GM23338 (cell line): ENCODE results near the gene LSM2. TPM values are rescaled to one million over a fixed set of nuclear protein-coding genes. Genes with fewer than 3 reads are reported as not detected.
A peak's percentile ranks its signal among the peaks of the same experiment; 100 is the strongest.

Source experiments
- ATAC-seq: fragments of 200-7000 bp; cut with Tn5 transposase; 3 replicates; pipeline ENCODE4 v1.9.1; 2020
- DNase-seq: peaks from one replicate; pipeline ENCODE4 v3.0.0-alpha.2; 2015; ENCODE audit warnings: low spot score
- H2AFZ ChIP-seq: fragments of 200-600 bp; sonication (generic); 2 replicates; pipeline ENCODE4 v1.8.0; 2016; ENCODE audit warnings: antibody characterized with exemption, mild to moderate bottlenecking, moderate library complexity
- H3F3A ChIP-seq: fragments of 200-600 bp; sonication (generic); replicated peaks from 2 replicates; pipeline ENCODE4 v1.8.0; 2017; ENCODE audit warnings: antibody characterized with exemption, mixed run types, low read depth
- H3K27ac ChIP-seq: fragments of 200-600 bp; sonication (generic); 2 replicates; pipeline ENCODE4 v1.6.1; 2016; ENCODE audit warnings: low read depth
- H3K27me3 ChIP-seq: fragments of 200-600 bp; sonication (generic); 2 replicates; pipeline ENCODE4 v1.8.0; 2016; ENCODE audit warnings: mild to moderate bottlenecking, mixed run types, moderate library complexity; ENCODE audit not compliant: insufficient read depth
- H3K36me3 ChIP-seq: fragments of 200-600 bp; sonication (generic); 2 replicates; pipeline ENCODE4 v1.8.0; 2016; ENCODE audit warnings: mild to moderate bottlenecking; ENCODE audit not compliant: insufficient read depth
- H3K4me1 ChIP-seq: fragments of 200-600 bp; sonication (generic); 2 replicates; pipeline ENCODE4 v1.8.0; 2016; ENCODE audit warnings: mild to moderate bottlenecking, moderate library complexity; ENCODE audit not compliant: insufficient read depth
- H3K4me2 ChIP-seq: fragments of 200-600 bp; sonication (generic); 2 replicates; pipeline ENCODE4 v1.7.1; 2017; ENCODE audit warnings: mixed run types
- H3K4me3 ChIP-seq: fragments of 200-600 bp; sonication (generic); 2 replicates; pipeline ENCODE4 v1.6.1; 2016; ENCODE audit warnings: mixed run types
- H3K79me2 ChIP-seq: fragments of 200-600 bp; sonication (generic); replicated peaks from 2 replicates; pipeline ENCODE4 v1.8.0; 2017; ENCODE audit warnings: mild to moderate bottlenecking; ENCODE audit not compliant: insufficient read depth
- H3K9me2 ChIP-seq: fragments of 200-600 bp; sonication (generic); 2 replicates; pipeline ENCODE4 v1.8.0; 2017; ENCODE audit not compliant: insufficient read depth
- H4K20me1 ChIP-seq: fragments of 200-600 bp; sonication (generic); replicated peaks from 2 replicates; pipeline ENCODE4 v1.8.0; 2017; ENCODE audit warnings: mild to moderate bottlenecking; ENCODE audit not compliant: insufficient read depth
- H3K27ac Mint-ChIP-seq: 2 replicates; pipeline ENCODE4 v1.8.0; 2020; ENCODE audit warnings: inconsistent platforms, mild to moderate bottlenecking, moderate library complexity, mixed read lengths
- H3K27me3 Mint-ChIP-seq: 3 replicates; pipeline ENCODE4 v1.8.0; 2022; ENCODE audit warnings: low read depth, mild to moderate bottlenecking, moderate library complexity, mixed read lengths, inconsistent platforms; ENCODE audit not compliant: insufficient read depth, poor library complexity
- H3K36me3 Mint-ChIP-seq: 3 replicates; pipeline ENCODE4 v1.8.0; 2021; ENCODE audit warnings: low read depth, mild to moderate bottlenecking, inconsistent platforms, moderate library complexity, mixed read lengths
- H3K4me1 Mint-ChIP-seq: 3 replicates; pipeline ENCODE4 v1.8.0; 2020; ENCODE audit warnings: mild to moderate bottlenecking, inconsistent platforms, mixed read lengths
- H3K4me3 Mint-ChIP-seq: 3 replicates; pipeline ENCODE4 v1.8.0; 2021; ENCODE audit warnings: moderate library complexity, mild to moderate bottlenecking, inconsistent platforms, mixed read lengths
- H3K9me3 Mint-ChIP-seq: 3 replicates; pipeline ENCODE4 v1.8.0; 2020; ENCODE audit warnings: moderate library complexity, mild to moderate bottlenecking, inconsistent platforms, mixed read lengths
- ETS1 ChIP-seq: IDR thresholded peaks from 2 replicates; pipeline ENCODE4 v1.6.1; 2016; ENCODE audit warnings: antibody characterized with exemption
- EZH2 ChIP-seq: fragments of 200-600 bp; sonication (generic); IDR thresholded peaks from one replicate; pipeline ENCODE4 v1.8.0; 2017; ENCODE audit warnings: antibody characterized with exemption, mild to moderate bottlenecking, low read depth; ENCODE audit not compliant: unreplicated experiment
- EZH2phosphoT487 ChIP-seq: fragments of 200-600 bp; sonication (generic); IDR thresholded peaks from one replicate; pipeline ENCODE4 v1.8.1; 2018; ENCODE audit warnings: antibody characterized with exemption; ENCODE audit not compliant: unreplicated experiment
- NANOG ChIP-seq: IDR thresholded peaks from 2 replicates; pipeline ENCODE4 v1.6.1; 2016; ENCODE audit warnings: antibody characterized with exemption, borderline replicate concordance
- POLR2AphosphoS5 ChIP-seq: IDR thresholded peaks from 2 replicates; pipeline ENCODE4 v1.6.1; 2016; ENCODE audit warnings: antibody characterized with exemption, low read depth
- STAT1 ChIP-seq: IDR thresholded peaks from one replicate; pipeline ENCODE4 v1.6.1; 2016; ENCODE audit warnings: antibody characterized with exemption; ENCODE audit not compliant: unreplicated experiment
- ZNF331 ChIP-seq: fragments of 250-450 bp; sonication (Bioruptor Pico); IDR thresholded peaks from 2 replicates; pipeline ENCODE4 v1.5.0; 2020; ENCODE audit warnings: low read depth, mild to moderate bottlenecking, moderate library complexity
- polyA plus RNA-seq: library from polyadenylated mRNA; unstranded; fragments of >200 nt; fragmentation: Nextera tagmentation; extraction: Ambion mirVana; gene quantifications from 2 replicates; pipeline ENCODE4 v1.2.1, GENCODE V29; 2016
- total RNA-seq: library from RNA; depleted of rRNA; stranded (reverse); fragments of >200 nt; shearing (Covaris generic); gene quantifications from 2 replicates; pipeline ENCODE4 v1.2.3, GENCODE V29; 2014
- TF ChIP-seq, protein P1 (sequence below), 2 experiments: fragments of 200-600 bp in 1 of 2; sonication (generic) in 1 of 2; conservative IDR thresholded peaks; 2 replicates each; pipeline versions ENCODE4 v1.5.1 to v1.6.1; 2016 to 2017; ENCODE audit warnings: antibody characterized with exemption in 2 of 2, low read depth in 2 of 2, mild to moderate bottlenecking in 2 of 2, moderate library complexity in 1 of 2

LSM2 gene
- total and polyA plus RNA-seq, 2 experiments from 2014 or later = 106 to 140 TPM

GRCh38 chr6:31829633-31830283, 23.0 kb upstream of the LSM2 start:
- H3K27ac ChIP-seq = no peak overlapping the region
- Mint-ChIP-seq H3K27me3 (peaks cover 21% of the 10 kb centered on the region), H3K27ac (no peak overlapping the region), H3K4me3 (peak overlapping the region; percentile 87), H3K4me1 (peaks cover 26% of the 10 kb centered on the region), H3K36me3 (peaks cover 6% of the 10 kb centered on the region), H3K9me3 (peaks cover 7% of the 10 kb centered on the region; the same call in 2 of the 3 replicates)
- no peak overlapping the region for H2AFZ ChIP-seq
- DNase-seq (peak; percentile 61), ATAC-seq (no peak)
- no peaks in the 10 kb centered on the region for H3K9me2 ChIP-seq
- H3K4me2 ChIP-seq = peak overlapping the region; percentile 76
- peaks cover 25% of the 10 kb centered on the region for H3K4me1 ChIP-seq
- peak overlapping the region; percentile 59 for H3K4me3 ChIP-seq
- H4K20me1 ChIP-seq = peaks cover 5% of the 10 kb centered on the region
- H3K36me3 ChIP-seq = no peaks in the 10 kb centered on the region
- H3F3A ChIP-seq = peaks cover 20% of the 10 kb centered on the region
- no peak for TF ChIP-seq ETS1
- TF ChIP-seq, protein P1, sequence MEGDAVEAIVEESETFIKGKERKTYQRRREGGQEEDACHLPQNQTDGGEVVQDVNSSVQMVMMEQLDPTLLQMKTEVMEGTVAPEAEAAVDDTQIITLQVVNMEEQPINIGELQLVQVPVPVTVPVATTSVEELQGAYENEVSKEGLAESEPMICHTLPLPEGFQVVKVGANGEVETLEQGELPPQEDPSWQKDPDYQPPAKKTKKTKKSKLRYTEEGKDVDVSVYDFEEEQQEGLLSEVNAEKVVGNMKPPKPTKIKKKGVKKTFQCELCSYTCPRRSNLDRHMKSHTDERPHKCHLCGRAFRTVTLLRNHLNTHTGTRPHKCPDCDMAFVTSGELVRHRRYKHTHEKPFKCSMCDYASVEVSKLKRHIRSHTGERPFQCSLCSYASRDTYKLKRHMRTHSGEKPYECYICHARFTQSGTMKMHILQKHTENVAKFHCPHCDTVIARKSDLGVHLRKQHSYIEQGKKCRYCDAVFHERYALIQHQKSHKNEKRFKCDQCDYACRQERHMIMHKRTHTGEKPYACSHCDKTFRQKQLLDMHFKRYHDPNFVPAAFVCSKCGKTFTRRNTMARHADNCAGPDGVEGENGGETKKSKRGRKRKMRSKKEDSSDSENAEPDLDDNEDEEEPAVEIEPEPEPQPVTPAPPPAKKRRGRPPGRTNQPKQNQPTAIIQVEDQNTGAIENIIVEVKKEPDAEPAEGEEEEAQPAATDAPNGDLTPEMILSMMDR (conservative IDR thresholded peaks at IDR 0.05; ENCODE audit: low read depth in 2 of 2) = peak; percentile 52 to 75; a peak in 3 of 4 replicates
- TF ChIP-seq ZNF331 = no peak
- peaks cover 25% of the 10 kb centered on the region for H3K79me2 ChIP-seq
- no peaks in the 10 kb centered on the region for H3K27me3 ChIP-seq

DNA sequence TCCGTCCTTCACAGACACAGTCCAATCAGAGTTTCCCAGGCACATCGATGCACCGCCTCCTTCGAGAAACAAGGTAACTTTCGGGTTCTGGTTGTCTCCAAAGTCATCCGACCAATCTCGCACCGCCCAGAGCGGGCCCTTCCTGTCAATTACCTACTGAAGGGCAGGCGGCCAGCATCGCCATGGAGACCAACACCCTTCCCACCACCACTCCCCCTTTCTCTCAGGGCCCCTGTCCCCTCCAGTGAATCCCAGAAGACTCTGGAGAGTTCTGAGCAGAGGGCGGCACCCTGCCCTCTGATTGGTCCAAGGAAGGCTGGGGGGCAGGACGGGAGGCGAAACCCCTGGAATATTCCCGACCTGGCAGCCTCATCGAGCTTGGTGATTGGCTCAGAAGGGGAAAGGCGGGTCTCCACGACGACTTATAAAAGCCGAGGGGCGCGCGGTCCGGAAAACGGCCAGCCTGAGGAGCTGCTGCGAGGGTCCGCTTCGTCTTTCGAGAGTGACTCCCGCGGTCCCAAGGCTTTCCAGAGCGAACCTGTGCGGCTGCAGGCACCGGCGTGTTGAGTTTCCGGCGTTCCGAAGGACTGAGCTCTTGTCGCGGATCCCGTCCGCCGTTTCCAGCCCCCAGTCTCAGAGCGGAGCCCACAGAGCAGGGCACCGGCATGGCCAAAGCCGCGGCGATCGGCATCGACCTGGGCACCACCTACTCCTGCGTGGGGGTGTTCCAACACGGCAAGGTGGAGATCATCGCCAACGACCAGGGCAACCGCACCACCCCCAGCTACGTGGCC, 20.7 kb upstream of the LSM2 start, which contains the start of gene HSPA1B:
Gene HSPA1B (plus strand): TSS at position 453 of the 794 bp plus-strand sequence. CDS start 213 bp downstream, at position 666.
- Histone ChIP-seq H3K79me2 (peaks cover 27% of the 10 kb centered on the region), H3K4me1 (peaks cover 47% of the 10 kb centered on the region), H3K27ac (peak within 1 kb of the TSS; percentile 89), H2AFZ (no peak within 1 kb of the TSS), H3K4me2 (peak within 1 kb of the TSS; percentile 86), H3K4me3 (peak within 1 kb of the TSS; percentile 59), H3K36me3 (no peaks in the 10 kb centered on the region), H3F3A (peaks cover 18% of the 10 kb centered on the region), H3K9me2 (no peaks in the 10 kb centered on the region), H3K27me3 (no peaks in the 10 kb centered on the region), H4K20me1 (peaks cover 5% of the 10 kb centered on the region)
- DNase-seq = peak; percentile 100
- Mint-ChIP-seq H3K4me3 (peak within 1 kb of the TSS; percentile 80), H3K36me3 (peaks cover 4% of the 10 kb centered on the region; the same call in 2 of the 3 replicates), H3K27ac (peak within 1 kb of the TSS; percentile 98), H3K9me3 (peaks cover 7% of the 10 kb centered on the region; the same call in 2 of the 3 replicates), H3K27me3 (peaks cover 23% of the 10 kb centered on the region), H3K4me1 (peaks cover 40% of the 10 kb centered on the region)
- no peak for TF ChIP-seq EZH2
- TF ChIP-seq ETS1 = peak; percentile 56; the same call in 1 of the 2 replicates
- no peak for TF ChIP-seq EZH2phosphoT487
- TF ChIP-seq STAT1 = peak; percentile 38
- TF ChIP-seq POLR2AphosphoS5 = peak; percentile 99
- no peak for TF ChIP-seq NANOG
- TF ChIP-seq, protein P1 (conservative IDR thresholded peaks at IDR 0.05; ENCODE audit: low read depth in 2 of 2) = no peak
- ATAC-seq = peak; percentile 89
